H1 (cell line): ENCODE data around the gene B9D1.

Experiments
- ASH2L ChIP-seq: fragments of 200-600, 300-600 bp; sonication (generic); IDR thresholded peaks from one replicate; pipeline ENCODE4 v1.7.1; 2017; ENCODE audit warnings: low read length
- ATF3 ChIP-seq: IDR thresholded peaks from 2 replicates; pipeline ENCODE4 v1.6.1; 2011; ENCODE audit warnings: low read depth, mild to moderate bottlenecking, low read length; ENCODE audit not compliant: insufficient read depth
- BRCA1 ChIP-seq: IDR thresholded peaks from 2 replicates; pipeline ENCODE4 v1.6.1; 2012; ENCODE audit warnings: low read depth, low read length, improper control_type of control experiment
- CTCF ChIP-seq, 3 experiments: IDR thresholded peaks; 1 replicate in 2 of 3; 2 replicates in 1 of 3; pipeline versions ENCODE4 v1.5.1 to v1.6.1; 2011; ENCODE audit warnings: low read length in 3 of 3, mild to moderate bottlenecking in 3 of 3, inconsistent platforms in 2 of 3, low read depth in 1 of 3, moderate library complexity in 1 of 3; ENCODE audit not compliant: insufficient read depth in 1 of 3; ENCODE audit errors: control extremely low read depth in 1 of 3
- EZH2 ChIP-seq: fragments of 200-600 bp; sonication (generic); IDR thresholded peaks from 2 replicates; pipeline ENCODE4 v1.7.1; 2012; ENCODE audit warnings: low read depth, mild to moderate bottlenecking, moderate library complexity, low read length, inconsistent platforms; ENCODE audit not compliant: severe bottlenecking
- KDM4A ChIP-seq: IDR thresholded peaks from one replicate; pipeline ENCODE4 v1.7.1; 2012; ENCODE audit warnings: low read depth, mild to moderate bottlenecking, moderate library complexity, low read length, inconsistent platforms; ENCODE audit not compliant: severe bottlenecking
- SAP30 ChIP-seq: fragments of 300-600 bp; sonication (generic); IDR thresholded peaks from 2 replicates; pipeline ENCODE4 v1.7.1; 2012; ENCODE audit warnings: low read length, moderate library complexity, mild to moderate bottlenecking, inconsistent platforms; ENCODE audit not compliant: insufficient read depth, insufficient replicate concordance
- SP1 ChIP-seq: IDR thresholded peaks from 2 replicates; pipeline ENCODE4 v1.6.1; 2011; ENCODE audit warnings: low read depth, low read length
- TAF1 ChIP-seq: IDR thresholded peaks from 2 replicates; pipeline ENCODE4 v1.6.1; 2011; ENCODE audit warnings: mild to moderate bottlenecking, low read depth, low read length
- TBP ChIP-seq: IDR thresholded peaks from 2 replicates; pipeline ENCODE4 v1.6.1; 2011; ENCODE audit warnings: low read depth, low read length, improper control_type of control experiment

- TF ChIP-seq SAP30 (no peak), CTCF (IDR thresholded peaks at IDR 0.05; ENCODE audit: control extremely low read depth in 1 of 3, insufficient read depth in 1 of 3, low read depth in 1 of 3, low read length in 3 of 3) (no peak), TBP (no peak), EZH2 (no peak), ASH2L (no peak), KDM4A (no peak), SP1 (no peak), ATF3 (no peak), BRCA1 (no peak), TAF1 (no peak)
Observed at GRCh38 chr17:19360772-19361171, 1.8 kb downstream of the B9D1 start.
